Forelimb muscle (tissue), 1 donor: ENCODE measurements around the gene FBXO33. TPM values are rescaled to one million over a fixed set of nuclear protein-coding genes. Genes with fewer than 3 reads are reported as not detected.
A peak's percentile ranks its signal among the peaks of the same experiment; 100 is the strongest.
"Not testable (repeated sequence)": the region's sequence is repeated elsewhere in the genome, so short reads cannot be mapped to it uniquely, and the experiment has no call there.

Experiments used
- DNase-seq: peaks from one replicate; pipeline ENCODE4 v3.0.0-alpha.2; 2013; ENCODE audit warnings: low read depth
- polyA plus RNA-seq: library from polyadenylated mRNA; unstranded; fragments of 120-200 nt; gene quantifications from one replicate; pipeline ENCODE4 v1.2.1, GENCODE V29; 2013; ENCODE audit not compliant: insufficient read length

FBXO33 gene
- polyA plus RNA-seq, 1 donor: 4.5 TPM

DNA sequence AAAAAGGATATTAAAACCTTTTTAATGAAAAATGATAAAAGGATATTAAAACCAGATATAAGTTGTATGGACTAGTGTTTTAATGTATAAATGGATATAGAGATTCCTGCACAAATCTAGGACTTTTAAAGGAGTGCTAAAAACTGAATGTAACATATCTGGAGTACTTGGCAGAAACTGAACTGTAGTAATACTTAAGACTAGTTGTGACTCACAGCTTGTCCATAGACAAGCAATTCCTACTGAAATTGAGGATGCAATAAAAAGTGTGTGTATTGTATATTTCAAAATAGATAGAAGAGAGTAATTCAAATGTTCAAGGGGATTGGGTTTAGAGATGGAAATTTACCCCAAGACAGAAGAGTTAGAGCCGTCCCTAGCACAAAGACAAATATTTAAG, 59.6 kb downstream of the FBXO33 start:
- no peak for DNase-seq

DNA sequence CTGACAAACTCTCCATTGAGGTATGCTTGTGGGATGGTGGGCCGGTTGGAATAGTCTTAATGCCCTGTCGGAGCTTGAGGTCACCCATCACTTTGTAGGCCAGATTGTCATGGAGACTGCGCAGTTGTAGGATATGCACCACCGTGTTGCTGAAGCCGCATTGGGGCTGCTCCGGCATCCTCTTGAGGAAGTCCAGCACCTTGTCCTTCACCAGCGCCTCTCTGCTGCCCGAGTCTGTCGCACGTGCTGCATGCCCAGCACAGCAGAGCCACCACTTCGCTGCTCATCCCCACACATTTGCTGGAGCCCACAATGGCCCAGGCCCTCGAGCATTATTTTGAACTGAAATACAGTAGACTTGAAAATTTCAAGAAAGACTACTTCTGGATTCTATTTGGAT, 61.8 kb downstream of the FBXO33 start:
- no peak for DNase-seq

DNA sequence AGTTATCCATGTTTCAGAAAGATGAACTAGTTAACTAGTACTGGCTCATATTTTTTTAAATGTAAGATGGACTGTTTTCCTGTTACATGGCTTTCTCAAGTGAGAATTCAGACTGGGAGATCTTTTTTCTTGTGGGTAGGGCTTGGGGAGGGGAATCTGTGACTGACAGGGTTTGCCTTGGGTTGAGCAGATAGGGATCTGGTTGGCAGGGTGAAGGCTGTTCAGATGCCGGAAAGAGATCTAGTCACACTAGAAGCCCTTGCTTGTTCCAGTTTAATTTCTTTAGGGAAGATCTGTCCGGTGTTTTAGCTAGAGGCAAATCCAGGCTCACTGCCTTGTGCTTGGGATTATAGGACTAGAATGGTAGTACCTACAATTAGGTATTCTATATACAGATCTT, 63.2 kb downstream of the FBXO33 start:
- no peak for DNase-seq

DNA sequence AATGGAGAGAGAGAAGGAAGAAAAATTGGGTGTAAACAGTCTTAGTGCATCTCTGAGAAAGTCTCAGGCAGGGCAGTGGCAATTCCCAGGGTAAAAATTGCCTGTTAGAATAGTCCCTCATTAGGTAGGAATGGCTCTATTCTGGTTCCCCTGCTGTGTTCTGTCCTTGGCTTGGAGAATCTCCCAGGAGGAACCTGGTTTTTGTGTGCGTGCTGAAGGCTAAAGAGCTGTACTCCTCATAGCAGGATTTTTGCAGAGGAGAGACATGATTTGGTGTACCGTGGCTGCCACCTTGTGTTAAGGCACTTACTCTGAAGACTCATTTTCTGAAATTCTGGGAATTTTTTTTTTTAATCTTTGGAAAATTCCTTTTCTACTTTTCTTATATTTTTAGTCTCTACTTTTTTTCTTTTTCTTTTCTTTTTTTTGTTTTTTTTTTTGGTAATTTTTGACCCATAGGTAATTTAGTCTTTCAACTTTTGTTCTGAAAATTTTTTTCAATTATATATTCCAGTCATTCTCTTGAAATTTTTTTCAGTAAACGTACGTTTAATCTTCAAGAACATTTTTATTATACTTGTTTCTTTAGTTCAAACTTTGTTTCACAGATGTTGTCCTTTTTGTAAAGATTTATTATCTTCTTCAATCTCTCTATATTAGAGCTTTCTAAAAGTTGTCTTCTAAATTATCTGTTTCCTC, 63.8 kb downstream of the FBXO33 start:
- peak; percentile 38 for DNase-seq

DNA sequence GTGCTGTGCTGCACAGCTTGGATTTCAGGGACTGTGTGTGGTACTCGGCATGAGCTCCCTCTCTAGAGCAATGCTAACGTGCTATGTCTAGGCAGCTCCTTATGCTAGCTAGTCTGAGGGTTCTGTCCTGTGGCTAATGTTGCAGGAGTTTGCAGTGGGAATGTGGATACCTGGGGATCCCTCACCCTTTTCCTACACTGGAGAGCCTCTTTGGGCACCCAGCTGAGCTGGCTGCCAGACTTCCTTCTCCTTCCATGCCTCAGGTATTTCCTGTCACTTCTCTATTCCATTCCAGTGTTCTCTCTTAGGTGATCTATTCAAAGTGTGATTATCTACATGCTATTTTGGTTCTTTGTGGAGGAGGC, 64.9 kb downstream of the FBXO33 start:
- DNase-seq: no peak

DNA sequence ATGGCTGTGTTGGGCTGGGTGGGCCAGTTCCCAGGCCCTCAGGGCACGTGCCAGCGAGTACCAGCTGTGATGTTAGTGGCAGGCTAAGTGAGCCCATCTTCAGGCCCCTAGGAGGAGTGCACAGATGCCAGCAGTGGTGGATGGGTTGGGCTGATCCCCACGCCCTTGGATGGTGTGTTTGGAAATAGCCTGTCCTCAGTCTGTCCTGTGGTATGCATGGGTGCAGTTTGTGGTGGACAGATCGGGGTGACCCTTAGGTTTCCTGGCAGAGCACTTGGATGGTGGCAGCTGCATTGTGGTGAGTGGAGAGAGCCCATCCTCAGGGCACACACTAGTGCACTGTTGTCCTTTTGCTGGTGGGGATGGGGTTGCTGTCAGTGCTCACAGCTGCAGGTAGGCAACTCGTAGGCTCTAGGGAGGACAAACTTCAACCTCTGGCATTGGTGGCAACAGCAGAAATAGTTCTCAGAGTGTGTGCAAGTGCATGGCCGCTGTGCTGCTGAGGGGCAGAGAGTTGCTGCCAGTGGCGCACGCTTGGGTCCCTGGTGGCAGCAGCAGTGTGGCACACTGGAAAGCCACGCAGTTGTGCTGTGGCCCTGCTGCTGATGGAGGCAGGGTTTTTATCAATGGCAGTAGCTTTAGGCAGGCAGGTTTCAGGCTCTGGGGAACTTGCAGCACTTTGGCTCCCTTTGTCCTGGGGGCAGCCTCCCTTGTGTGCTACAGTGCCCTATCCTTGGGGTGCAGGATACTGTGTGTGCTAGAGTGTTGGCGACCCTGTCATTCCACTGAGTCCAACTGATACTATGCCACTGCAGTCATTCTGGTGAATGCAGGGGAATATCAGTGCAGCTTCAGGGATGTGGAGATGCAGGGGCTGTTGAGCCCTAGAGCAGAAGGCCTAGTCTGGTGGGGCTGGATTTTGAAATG, 65.5 kb downstream of the FBXO33 start:
- no peak for DNase-seq

DNA sequence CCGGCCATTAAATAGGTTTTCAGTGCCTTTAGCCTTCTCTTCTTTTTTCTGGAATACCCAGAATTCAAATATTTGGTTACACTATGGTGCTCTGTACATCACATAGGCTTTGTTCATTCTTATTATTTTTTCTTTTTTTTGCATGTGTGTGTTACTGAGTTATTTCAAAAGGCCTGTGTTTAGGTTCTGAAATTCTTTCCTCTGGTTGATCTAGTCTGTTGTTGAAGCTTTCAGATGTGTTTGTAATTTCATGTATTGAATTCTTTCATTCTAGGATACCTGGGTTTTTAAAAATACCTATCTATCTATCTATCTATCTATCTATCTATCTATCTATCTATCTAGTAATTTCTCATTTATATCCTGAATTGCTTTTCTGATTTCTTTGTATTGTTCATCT, 66.9 kb downstream of the FBXO33 start:
- DNase-seq: no peak

DNA sequence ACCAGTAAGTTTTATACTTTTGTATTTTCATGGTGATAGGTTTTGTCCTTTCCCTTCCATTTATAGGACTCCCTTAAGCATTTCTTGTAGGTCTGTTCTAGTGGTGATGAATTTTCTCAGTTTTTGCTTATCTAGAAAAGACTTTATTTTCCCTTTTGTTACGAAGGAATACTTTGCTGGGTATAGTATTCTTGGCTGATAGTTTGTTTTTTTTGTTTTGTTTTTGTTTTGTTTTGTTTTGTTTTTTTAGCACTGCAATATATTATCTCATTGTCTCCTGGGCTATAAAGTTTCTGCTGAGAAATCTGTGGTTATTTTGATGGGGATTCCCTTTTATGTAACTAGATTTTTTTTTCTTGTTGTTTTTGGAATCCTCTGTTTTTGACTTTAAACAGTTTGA, 67.7 kb downstream of the FBXO33 start:
- no peak for DNase-seq

DNA sequence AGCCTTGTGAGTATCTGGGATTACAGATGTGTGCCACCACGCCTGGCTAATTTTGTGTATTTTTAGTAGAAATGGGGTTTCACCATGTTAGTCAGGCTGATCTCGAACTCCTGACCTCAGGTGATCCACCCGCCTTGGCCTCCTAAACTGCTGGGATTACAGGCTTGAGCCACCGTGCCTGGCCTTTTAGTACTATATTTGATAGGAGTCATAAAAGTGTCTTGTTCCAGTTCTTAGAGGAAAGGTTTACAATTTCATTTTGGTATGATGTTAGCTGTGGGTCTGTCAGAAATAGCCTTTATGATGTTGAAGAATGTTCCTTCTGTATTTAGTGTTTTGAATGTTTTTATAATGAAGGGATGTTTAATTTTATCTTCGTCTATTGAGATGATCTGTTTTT, 70.7 kb downstream of the FBXO33 start:
- not testable (repeated sequence) for DNase-seq

DNA sequence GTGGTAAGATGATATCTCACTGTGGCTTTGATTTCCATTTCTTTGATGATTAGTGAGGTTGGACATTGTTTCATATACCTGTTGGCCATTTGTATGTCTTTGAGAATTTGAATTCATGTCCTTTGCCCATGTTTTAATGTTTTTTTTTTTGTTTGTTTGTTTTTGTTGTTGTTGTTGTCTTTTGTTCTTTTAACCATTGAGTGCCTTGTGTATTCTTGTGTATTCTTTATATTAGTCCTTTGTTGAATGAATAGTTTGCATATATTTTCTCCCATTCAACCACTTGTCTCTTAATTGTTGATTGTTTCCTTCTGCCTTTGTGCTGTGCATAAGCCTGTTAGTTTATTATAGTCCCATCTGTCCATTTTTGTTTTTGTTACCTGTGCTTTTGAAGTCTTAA, 71.9 kb downstream of the FBXO33 start:
- DNase-seq: no peak

DNA sequence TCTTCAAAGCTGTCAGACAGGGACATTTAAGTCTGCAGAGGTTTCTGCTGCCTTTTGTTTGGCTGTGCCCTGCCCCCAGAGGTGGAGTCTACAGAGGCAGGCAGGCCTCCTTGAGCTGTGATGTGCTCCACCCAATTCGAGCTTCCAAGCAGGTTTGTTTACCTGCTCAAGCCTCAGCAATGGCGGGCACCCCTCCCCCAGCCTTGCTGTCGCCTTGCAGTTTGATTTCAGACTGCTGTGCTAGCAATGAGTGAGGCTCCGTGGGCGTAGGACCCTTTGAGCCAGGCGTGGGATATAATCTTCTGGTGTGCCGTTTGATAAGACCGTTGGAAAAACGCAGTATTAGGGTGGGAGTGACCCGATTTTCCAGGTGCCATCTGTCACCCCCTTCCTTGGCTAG, 73.2 kb downstream of the FBXO33 start:
- not testable (repeated sequence) for DNase-seq

DNA sequence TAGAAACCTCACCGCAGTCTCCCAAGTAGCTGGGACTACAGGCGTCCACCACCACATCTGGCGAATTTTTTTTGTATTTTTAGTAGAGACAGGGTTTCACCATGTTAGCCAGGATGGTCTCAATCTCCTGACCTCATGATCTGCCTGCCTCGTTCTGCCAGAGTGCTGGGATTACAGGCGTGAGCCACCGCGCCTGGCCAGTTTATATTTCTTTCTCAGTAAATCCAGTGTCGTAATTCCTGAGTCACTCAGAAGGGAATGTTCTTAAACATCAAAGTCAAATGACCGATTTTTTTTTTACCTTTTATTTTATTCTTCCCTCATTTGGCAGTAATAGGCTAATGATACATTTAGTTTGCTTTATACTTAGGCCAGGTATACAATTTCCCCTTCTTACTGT, 80.5 kb downstream of the FBXO33 start:
- DNase-seq: no peak

DNA sequence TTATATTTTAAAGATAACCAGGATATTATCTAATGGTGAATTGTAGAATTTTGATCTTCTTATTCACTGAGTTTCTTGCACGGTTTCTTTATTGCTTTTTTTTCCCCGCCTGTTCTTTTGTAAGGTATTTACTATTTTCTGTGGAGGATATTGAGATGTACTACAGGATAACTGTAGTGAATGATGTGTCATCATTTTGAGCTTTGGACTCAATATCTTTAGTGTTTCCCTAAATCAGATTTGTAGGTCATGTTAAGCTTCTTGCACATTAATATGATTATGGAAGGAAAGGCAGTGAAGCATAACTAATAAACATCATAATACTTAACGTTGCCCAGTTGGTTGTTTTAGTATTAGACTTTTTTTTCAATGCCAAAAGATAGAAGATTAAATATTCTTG, 81.4 kb downstream of the FBXO33 start:
- DNase-seq: no peak

Other genes with a start within 250 kb of the FBXO33 start
- 15.3 TPM for gene MIA2, start 198.5 kb downstream of the FBXO33 start, polyA plus RNA-seq